NCI-H146 (cell line): Measurements from ENCODE around the gene ADAD1.
"Not testable (repeated sequence)": the region's sequence is repeated elsewhere in the genome, so short reads cannot be mapped to it uniquely, and the experiment has no call there.

Experiments
- DNase-seq: peaks from one replicate; lab custom pipeline; 2025; lab: John Stamatoyannopoulos, UW

Gene ADAD1

GRCh38 chr4:122378711-122379110 is at the start of gene ADAD1:
TSS of gene ADAD1 (plus strand) at chr4:122379011. CDS start at chr4:122380070, 1,059 bp downstream.
- DNase-seq = no peak

DNA sequence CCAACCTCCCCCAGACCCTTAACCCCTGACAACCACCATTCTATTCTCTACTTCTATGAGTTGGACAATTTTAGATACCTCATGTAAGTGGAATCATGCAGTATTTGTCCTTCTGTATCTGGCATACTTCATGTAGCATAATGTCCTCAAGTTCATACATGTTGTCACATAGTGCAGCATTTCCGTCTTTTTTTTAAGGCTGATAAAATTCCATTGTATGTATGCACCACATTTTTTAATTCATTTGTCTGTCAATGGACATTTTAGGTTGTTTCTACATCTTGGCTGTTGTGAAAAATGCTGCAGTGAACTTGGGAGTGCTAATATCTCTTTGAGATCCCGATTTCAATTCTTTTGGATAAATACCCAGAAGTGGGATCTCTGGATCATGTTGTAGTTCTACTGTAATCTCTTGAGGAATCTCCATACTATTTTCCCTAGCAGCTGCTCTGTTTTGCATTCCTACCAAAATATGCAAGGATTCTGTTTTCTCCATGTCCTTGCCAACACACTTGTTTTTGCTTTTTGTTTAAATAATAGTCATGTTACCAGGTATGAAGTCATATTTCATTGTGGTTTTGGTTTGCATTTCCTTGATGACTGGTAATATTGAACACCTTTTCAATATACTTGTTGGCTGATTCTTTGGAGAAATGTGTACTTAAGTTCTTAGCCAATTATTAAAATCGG is 48.8 kb upstream of the ADAD1 start:
- DNase-seq = no peak

DNA sequence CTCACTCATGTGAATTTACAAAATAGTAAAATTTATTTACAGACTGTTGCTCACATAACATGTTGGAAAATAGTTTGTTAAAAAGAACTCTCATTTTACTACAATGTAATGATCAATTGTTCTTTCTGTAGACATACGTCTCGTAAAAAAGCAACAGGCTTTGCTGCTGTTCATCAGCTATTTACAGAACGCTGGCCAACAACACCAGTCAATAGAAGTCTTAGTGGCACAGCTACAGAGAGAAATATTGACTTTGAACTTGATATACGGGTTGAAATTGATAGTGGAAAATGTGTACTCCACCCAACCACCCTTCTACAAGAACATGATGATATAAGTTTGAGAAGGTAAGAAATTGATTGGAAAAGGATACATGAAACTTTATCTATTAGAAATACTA is 47.6 kb upstream of the ADAD1 start:
- DNase-seq = no peak

DNA sequence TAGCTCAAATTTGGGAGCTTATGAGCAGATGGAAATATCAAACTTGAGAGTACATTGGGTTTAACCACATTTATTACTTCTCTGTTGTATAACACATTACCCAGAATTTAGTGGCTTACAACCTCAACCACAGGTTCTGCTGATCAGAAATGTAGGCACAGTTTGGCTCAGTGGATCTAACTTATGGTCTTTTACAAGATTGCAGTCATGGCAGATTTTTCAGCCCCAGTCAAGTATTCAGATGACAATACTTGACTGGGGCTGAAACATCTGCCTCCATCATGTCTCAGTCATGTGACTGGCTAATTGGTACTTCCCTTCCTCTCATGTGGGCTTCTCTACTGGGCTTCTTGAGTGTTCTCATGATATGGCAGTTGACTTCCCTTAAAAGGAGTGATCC is 44.0 kb upstream of the ADAD1 start:
- no peak for DNase-seq

DNA sequence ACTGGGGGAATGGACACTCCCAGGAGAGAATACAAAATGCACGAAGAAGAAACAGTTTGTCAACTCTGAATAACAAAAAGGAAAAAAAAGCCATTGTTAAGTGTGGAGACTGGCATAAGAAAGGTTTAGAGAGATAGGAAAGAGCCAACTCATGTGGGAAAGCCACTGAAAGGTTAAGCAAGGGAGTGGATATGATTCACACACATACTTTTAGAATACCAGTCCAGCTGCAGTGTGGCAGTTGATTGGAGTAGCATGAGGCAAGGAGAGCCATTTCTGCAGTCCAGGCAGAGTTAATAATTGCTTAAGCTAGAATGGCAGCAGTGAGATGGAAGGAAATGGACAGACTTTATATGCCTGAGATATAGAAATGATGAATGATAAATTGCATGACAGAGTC is 36.9 kb upstream of the ADAD1 start:
- no peak for DNase-seq

DNA sequence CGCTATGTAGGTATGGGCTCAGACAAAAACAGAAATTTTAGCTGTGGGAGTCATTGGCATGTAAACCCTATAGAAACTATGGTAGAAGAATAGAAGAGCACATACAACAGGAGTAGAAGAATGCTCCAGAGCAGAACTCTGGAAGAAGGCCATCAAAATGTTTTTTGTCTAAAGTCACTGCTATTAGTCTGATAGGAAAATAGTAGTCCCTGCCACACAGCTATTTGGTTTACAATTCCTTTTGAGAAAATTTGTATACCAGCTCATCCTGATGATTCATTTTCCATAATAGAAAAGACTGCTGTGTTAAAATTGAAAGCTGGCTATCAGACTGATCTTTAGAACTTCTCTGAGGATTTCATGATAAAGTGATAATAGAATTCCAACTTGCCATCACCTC is 32.8 kb upstream of the ADAD1 start:
- no peak for DNase-seq

- DNase-seq = no peak
Measured at GRCh38 chr4:122346503-122346902, 32.3 kb upstream of the ADAD1 start.

GRCh38 chr4:122356317-122356808 is 22.4 kb upstream of the ADAD1 start:
- DNase-seq = no peak

DNA sequence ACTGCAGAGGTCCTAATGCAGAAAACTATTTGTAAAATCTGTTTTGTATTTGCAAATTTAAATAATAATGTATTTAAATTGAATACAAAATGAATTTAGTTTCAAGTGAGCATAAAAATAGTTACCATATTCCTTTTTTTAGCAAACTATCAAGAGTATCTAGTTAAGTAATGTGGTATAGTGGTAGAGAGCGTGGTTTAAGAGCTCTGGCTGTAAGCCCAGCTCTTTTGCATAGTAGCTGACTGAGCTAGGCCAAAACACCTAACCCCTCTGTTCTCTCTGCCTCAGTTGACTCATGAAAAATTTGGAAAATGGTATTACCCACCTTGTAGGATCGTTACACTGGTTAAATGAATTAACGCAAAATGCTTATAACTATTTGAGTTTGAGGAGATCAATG is 18.1 kb upstream of the ADAD1 start:
- DNase-seq = no peak

DNA sequence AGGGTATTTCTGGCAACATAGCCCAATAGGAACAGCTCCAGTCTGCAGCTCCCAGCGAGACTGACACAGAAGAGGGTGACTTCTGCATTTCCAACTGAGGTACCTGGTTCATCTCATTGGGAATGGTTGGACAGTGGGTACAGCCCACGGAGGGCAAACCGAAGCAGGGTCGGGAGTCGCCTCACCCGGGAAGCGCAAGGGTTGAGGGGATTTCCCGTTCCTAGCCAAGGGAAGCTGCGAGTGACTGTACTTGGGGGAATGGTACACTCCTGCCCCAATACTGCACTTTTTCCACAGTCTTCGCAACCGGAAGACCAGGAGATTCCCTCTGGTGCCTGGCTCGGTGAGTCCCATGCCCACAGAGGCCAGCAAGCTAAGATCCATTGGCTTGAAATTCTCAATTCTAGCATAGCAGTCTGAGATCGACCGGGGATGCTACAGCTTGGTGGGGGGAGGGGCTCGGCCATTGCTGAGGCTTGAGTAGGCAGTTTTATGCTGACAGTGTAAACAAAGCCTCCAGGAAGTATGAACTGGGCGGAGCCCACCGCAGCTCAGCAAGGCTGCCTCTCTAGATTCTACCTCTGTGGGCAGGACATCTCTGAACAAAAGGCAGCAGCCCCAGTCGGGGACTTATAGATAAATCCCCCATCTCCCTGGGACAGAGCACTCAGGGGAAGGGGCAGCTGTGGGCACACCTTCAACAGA is 14.0 kb upstream of the ADAD1 start:
- DNase-seq = no peak

- DNase-seq = not testable (repeated sequence)
Measured at GRCh38 chr4:122368786-122369185, 10.0 kb upstream of the ADAD1 start.

DNA sequence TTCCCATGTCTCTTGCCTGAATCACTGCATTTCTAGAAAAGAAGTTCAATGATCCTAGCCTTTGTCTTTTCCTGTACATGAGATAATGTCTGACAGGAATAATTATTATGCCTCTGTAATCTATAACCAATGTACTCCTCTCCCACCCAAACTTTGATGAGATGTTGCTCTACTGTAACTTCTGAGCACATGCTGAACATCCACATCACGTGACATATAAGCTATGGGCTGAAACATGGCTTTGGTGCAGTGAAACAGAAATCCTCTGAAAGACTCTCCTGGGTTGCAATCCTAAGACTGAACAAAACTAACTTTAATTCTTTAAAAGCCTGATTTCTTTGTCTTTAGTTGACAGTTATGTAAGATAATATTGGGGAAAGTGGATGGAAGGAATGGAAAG is 1.5 kb upstream of the ADAD1 start:
- DNase-seq = no peak

GRCh38 chr4:122379239-122379638 is 428 bp downstream of the ADAD1 start:
- DNase-seq = no peak

DNA sequence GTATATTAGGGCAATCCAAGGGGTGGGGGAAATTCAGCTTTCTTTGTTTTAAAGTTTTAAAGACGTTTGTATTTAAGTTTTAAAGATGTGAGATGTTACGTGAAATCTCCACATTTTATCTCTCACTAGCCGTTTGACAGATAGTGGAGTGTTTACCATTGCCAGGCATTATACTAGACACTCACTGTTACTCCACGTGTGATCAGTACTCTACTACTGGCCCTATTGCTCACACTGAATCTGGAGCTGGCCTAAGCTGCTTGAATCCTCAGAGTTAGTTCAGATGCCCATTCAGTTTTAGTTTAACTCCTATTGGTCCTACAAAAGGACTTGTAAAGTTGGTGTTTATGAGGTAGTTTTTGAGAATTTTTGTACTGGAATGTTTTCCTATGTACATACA is 4.5 kb downstream of the ADAD1 start:
- DNase-seq = no peak

DNA sequence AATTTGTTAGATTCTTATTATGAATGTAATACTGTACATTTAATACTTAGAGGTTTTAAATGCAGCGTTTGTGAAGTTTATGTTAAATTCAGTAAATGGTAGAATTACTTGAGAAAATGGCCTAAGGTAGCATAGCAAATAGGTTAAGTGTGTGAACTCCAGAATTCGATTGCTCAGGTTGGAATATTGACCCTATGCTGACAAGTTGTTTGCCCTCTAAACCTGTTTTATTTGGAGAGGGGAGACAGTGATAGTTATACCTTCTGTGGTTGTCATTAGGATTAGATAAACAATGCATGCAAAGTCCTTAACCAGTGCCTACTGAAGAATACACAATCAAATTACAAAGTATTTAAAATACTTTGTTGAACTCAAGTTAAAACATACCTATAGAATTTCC is 5.4 kb downstream of the ADAD1 start:
- no peak for DNase-seq

- no peak for DNase-seq
Measured at GRCh38 chr4:122393276-122393675, 14.5 kb downstream of the ADAD1 start.

GRCh38 chr4:122403861-122404260 is 25.1 kb downstream of the ADAD1 start:
- no peak for DNase-seq

DNA sequence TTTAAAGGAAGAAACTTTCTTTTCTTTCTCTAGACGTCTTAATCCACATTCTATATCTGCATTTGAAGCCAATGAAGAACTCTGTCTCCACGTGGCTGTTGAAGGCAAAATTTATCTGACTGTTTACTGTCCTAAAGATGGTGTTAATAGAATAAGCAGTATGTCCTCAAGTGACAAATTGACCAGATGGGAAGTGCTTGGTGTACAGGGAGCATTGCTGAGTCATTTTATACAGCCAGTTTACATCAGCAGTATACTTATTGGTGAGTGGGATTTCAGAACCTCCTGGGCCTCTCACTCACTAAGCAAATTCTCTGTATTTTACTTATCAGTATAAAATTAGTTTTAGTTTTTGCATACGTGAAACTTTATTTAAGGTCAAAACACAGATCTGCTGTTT is 33.7 kb downstream of the ADAD1 start:
- no peak for DNase-seq

- DNase-seq = no peak
Measured at GRCh38 chr4:122423246-122423645, 44.4 kb downstream of the ADAD1 start.

DNA sequence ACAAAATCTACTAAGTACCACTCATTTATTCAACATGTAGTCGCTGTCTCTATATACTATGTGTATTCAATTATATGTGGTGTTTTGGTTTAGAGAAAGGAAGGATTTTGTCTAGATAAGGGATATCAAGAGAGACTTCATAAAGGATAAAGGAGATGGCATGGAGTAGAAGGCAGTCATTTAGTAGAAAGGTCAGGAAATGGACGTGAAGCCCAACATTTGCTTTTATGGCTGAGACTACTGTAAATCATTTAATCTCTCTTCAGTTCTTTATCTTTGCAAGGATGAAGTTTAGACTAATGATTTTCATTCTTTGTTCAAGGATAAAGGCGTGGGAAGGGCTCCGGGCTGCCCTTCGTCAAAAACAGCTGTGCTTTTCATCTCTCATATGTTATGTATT is 52.5 kb downstream of the ADAD1 start:
- DNase-seq = no peak

- DNase-seq = no peak
Measured at GRCh38 chr4:122434285-122434684, 55.5 kb downstream of the ADAD1 start.

- no peak for DNase-seq
Measured at GRCh38 chr4:122450847-122451246, 72.0 kb downstream of the ADAD1 start.

GRCh38 chr4:122453384-122453995 is 74.7 kb downstream of the ADAD1 start:
- no peak for DNase-seq
